HG02678 (cell line): Measurements from ENCODE around the gene CCDC201.
"Not testable (repeated sequence)": the region's sequence is repeated elsewhere in the genome, so short reads cannot be mapped to it uniquely, and the experiment has no call there.

ENCODE experiments used
- ATAC-seq: cut with Tn5 transposase; IDR thresholded peaks from one replicate; pipeline ENCODE4 v1.9.1; 2021; ENCODE audit warnings: mild to moderate bottlenecking, moderate library complexity; ENCODE audit not compliant: unreplicated experiment

CCDC201 gene

GRCh38 chr7:45878457-45879144, 5.7 kb upstream of the CCDC201 start:
- ATAC-seq: no peak

GRCh38 chr7:45876519-45876918, 3.6 kb upstream of the CCDC201 start:
- ATAC-seq: no peak

DNA sequence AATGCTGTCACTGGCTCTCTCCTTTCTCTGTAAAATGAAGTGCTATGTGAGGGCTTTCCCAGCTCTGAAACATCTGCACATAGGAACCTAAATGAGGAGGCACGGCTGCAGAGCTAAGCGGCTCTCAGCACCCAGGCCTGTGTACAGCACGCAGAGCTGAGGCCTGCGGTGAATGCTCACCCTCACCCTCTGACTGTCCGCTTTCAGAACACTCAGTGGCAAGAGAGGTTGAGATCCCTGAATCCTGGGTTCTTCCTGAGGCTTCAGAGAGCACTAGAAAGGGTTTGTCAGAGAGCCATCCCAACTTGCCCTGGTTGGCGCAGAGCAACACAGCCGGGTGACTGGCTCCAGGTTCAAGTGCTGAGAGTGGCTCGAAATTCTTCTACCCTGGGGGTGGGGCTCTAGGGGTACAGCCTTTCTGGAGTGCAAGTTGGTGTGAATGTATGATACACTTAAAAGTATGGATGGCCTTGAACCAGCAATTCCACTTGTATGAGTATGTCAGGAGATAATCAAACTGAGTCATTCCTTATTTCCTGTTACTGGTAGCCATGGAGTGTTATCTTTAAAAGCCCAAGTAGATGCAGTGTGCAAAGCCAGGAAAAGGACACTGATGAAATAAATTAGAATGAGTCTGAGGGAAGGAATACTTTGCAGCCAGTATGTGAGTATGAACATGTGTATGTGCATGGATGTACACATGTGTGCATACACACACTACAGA, 1.7 kb upstream of the CCDC201 start:
- ATAC-seq: no peak

DNA sequence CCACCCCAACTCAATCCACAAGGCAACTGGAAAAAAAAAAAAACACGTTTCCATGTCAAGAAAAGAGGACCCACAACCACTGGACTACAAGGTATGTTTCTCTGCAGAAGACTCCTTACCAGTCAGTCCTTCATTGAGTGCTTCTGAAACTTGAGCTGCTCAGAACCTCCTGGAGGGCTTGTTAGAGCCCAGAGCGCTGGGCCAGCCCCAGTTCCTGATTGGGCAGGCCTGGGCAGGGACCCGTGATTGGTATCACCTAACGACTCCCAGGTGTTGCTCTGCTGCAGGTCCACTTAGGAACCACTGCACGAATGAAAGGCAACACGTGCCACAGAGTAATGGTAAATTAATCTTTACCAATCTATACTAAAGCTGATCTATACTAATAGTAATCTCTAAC, 473 bp upstream of the CCDC201 start:
- ATAC-seq: no peak

- no peak for ATAC-seq
Measured at GRCh38 chr7:45872116-45873034, 507 bp downstream of the CCDC201 start.

GRCh38 chr7:45869426-45869825, 3.5 kb downstream of the CCDC201 start:
- no peak for ATAC-seq

- ATAC-seq: no peak
Measured at GRCh38 chr7:45867471-45867870, 5.4 kb downstream of the CCDC201 start.

DNA sequence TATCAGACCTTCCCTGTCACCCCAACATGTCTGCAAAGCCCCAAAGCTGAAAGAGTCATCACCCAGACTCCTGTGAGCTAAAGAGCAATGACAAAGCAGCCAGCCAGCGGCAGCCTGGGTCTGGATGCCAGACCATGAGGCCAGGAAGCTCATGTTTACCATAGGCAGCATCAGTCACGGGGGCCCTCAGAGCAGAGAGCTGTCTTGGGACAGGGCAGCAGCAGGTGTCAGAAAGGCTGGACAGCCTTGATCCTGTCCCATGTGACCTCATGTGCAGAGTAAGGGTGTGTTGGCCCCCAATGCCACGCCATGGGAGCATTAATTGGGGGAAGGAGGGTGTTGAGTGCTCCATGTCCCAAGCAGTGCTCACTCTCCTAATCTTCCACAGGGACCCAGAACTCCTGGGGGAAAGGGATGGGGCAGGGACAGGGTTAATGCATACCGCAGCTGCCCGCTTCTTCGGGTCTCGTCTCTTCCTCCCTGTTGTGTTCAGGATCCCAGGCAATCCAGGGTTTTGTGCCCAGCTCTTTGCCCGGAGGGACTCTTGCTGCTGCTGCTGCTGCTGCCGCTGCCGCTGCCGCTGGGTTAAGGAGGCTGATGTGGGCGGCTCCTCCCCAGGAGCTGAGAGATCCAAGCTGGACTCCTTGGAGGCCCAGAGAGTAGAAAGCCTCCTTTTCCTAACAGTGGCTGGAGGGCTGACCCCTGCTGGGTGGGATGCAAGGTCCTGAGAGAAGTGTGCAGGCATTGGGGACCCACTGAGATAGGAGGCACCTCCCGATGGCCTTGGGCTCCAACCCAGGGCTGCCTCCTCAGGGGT, 7.1 kb downstream of the CCDC201 start:
- no peak for ATAC-seq

- ATAC-seq: no peak
Measured at GRCh38 chr7:45863715-45864114, 9.2 kb downstream of the CCDC201 start.

DNA sequence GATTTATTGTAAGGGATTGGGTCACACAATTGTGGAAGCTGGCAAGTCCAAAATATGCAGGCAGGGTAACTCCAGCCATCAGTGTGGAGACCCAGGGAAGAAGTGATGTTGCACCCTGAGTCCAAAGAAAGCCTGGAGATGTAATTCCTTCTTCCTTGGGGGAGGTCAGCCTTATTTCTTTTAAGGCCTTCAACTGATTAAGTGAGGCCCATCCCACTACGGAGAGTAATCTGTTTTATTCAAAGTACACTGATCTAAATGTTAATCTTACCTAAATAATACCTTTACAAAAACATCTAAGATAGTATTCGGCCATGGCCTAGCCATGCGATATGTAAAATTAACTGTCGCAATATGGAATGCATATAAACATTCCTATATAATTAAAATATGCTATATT, 16.0 kb downstream of the CCDC201 start:
- ATAC-seq: not testable (repeated sequence)

GRCh38 chr7:45855680-45856079, 17.2 kb downstream of the CCDC201 start:
- not testable (repeated sequence) for ATAC-seq

GRCh38 chr7:45853491-45853890, 19.4 kb downstream of the CCDC201 start:
- not testable (repeated sequence) for ATAC-seq

DNA sequence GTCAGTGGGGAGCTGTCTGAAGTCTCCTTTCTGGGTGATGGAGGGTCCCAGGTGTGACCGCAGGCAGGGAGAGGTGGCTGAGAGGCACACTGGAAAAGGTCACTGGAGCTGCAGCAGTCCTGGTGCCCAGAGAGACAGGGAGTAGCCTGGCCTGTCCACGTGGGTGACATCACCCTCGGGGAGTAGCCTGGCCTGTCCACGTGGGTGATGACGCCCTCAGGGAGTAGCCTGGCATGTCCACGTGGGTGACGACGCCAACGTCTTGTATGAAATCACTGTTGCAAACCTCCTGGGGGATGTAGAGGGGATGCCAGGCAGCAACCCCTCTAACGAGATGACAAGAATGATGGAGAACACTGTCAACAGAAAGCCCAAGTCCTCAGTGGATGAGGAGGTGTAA, 19.9 kb downstream of the CCDC201 start:
- not testable (repeated sequence) for ATAC-seq

DNA sequence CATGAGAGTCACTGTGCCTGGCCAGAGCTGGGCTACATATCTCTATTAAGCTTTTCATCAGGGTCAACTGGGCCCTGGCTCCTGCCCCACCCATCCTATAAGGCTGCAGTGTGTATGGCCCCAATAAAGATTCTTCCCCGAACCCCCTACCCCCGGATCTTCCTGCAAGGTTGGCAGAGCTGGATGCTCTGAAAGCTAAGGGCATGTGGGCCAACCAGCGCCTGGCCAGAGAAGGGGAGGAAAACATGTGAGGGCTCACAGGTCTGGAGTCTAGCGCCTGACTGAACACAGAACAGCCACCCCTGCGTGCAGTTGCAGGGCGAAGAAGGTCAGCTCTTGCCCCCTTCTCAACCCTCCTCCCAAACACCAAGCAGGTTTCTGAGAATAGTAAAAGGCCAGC, 24.1 kb downstream of the CCDC201 start:
- ATAC-seq: not testable (repeated sequence)

GRCh38 chr7:45846536-45846935, 26.3 kb downstream of the CCDC201 start:
- ATAC-seq: not testable (repeated sequence)

DNA sequence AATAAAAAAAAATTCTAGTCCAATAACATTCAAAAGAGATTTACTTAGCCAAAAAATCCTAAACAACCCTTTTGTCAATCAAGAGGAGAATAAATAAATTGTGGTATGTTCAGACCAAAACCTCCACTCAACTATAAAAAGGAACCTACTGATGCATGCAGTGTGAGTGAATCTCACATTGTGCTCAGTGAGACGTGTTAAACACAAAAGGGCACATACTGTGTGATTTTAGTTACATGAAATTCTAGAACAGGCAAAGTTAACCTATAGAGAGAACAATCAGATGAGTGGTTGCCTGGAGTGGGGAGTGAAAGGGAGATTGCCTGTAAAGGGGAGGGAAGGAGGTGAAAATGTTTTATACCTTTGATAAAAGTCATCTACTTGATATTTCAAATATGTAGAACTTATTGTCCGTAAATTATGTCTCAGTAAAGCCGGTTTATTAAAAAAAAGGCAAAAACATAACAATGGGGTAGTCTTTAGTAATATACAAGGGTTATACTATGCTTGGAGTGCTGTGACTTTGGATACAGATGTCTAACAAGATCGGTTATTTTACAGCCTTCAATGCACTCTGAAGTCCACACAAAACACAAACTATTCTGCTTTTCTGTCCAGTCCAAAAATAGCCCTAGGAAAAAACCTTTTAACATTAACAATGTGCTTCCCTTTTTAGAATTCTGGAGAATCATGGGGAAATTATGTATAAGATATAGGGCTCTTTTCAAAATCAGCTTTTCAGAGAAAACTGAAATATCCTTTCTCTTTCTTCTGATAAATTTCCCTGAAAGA, 30.8 kb downstream of the CCDC201 start:
- not testable (repeated sequence) for ATAC-seq

DNA sequence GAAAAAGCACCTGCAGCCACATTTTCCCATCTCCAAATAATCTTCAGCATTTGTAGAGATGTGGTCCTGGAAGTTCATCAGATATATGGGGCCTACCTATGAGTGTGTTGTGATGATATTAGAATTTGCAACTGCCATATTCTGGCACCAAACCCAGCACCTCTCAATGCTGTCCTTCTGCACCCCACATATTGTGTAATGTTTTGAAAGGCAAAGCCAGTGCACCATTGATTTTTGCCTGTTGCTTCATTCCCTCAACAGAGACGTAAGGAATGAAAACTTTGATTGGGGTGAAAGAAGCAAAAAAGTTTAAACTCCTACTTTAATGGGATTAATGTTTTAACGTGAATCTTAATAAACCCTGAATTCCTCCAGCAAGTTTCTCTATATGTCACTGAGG, 34.0 kb downstream of the CCDC201 start:
- not testable (repeated sequence) for ATAC-seq

GRCh38 chr7:45832433-45833177, 40.3 kb downstream of the CCDC201 start:
- ATAC-seq: not testable (repeated sequence)

DNA sequence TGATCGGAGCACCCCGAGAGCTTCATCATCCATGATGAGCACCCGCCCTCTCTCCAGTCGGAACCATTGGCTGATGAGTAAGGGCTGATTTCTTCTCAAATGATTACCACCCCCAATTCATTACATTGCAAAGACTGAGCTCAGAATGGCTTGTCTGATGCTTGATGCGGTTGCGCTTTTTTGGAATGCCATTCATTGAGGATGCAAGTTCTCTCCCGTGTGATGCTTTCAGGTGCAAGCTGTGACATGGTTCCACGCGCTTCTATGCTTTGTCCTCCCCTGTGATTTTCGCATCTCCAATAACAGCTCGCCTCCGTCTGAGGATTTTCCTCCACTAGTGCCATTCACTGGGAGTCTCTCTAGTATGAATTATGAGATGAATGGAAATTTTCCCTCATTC, 43.0 kb downstream of the CCDC201 start:
- ATAC-seq: not testable (repeated sequence)
